K562 (cell line): Measurements from ENCODE around the gene PLEKHF1. TPM values are rescaled to one million over a fixed set of nuclear protein-coding genes. Genes with fewer than 3 reads are reported as not detected.

Experiments used
- ASH1L ChIP-seq: fragments of 450-650 bp; IDR thresholded peaks from 2 replicates; pipeline ENCODE4 v1.6.1; 2018; ENCODE audit warnings: borderline replicate concordance, mild to moderate bottlenecking, low read depth; ENCODE audit not compliant: partially characterized antibody
- BRD4 ChIP-seq: fragments of 200-600 bp; sonication (generic); IDR thresholded peaks from 2 replicates; pipeline ENCODE4 v1.6.1; 2017; ENCODE audit warnings: inconsistent platforms
- KDM2B ChIP-seq: fragments of 250-450 bp; sonication (Bioruptor Pico); IDR thresholded peaks from 2 replicates; pipeline ENCODE4 v1.8.0; 2021; ENCODE audit warnings: mild to moderate bottlenecking, moderate library complexity
- SLC30A9 ChIP-seq: fragments of 250-450 bp; sonication (Bioruptor Pico); IDR thresholded peaks from 2 replicates; pipeline ENCODE4 v1.8.0; 2022; ENCODE audit warnings: mild to moderate bottlenecking, moderate library complexity
- ZNF143 ChIP-seq: sonication (generic); formaldehyde crosslinking; IDR thresholded peaks from 2 replicates; pipeline ENCODE4 v1.9.0; 2022; ENCODE audit warnings: mild to moderate bottlenecking, missing genetic modification reagents
- polyA plus RNA-seq, 8 experiments: library from polyadenylated mRNA; depleted of rRNA in 4 of 8; stranded (reverse) in 5 of 8; unstranded in 3 of 8; fragments of >200 nt; fragmentation: Nextera tagmentation in 2 of 8; fragmentation: Illumina TruSeq in 1 of 8; extraction: Ambion mirVana in 2 of 8; extraction: Trizol in 1 of 8; gene quantifications; 2 replicates each; pipeline versions ENCODE4 v1.2.1 to v1.2.3, GENCODE V29; 2011 to 2014; ENCODE audit warnings: inconsistent platforms in 1 of 8, missing spikeins in 1 of 8
- total RNA-seq, 7 experiments: library from RNA; depleted of rRNA in 6 of 7; stranded (reverse); fragments of >200 nt in 6 of 7; fragmentation: Illumina TruSeq in 2 of 7; extraction: Trizol in 2 of 7; gene quantifications; 2 replicates each; pipeline versions ENCODE4 v1.2.1 to v1.2.3, GENCODE V29; 2011 to 2021; ENCODE audit warnings: low replicate concordance in 1 of 7
- TF ChIP-seq, protein P1 (sequence below), 2 experiments: fragments of 250-450 bp in 1 of 2; fragments of 450-650 bp in 1 of 2; sonication (Bioruptor Pico) in 1 of 2; IDR thresholded peaks; 2 replicates each; pipeline versions ENCODE4 v1.6.1 to v1.8.0; 2016 to 2021; ENCODE audit warnings: mild to moderate bottlenecking in 2 of 2, moderate library complexity in 2 of 2, missing compliant biosample characterization in 1 of 2, missing genetic modification characterization in 1 of 2
- TF ChIP-seq, protein P2 (sequence below): fragments of 450-650 bp; IDR thresholded peaks from 2 replicates; pipeline ENCODE4 v1.6.1; 2016; ENCODE audit warnings: low read depth
- TF ChIP-seq, protein P3 (sequence below), 3 experiments: IDR thresholded peaks in 2 of 3; conservative IDR thresholded peaks in 1 of 3; 2 replicates each; pipeline ENCODE4 v1.5.1; 2011 to 2012; ENCODE audit warnings: low read length in 3 of 3, mild to moderate bottlenecking in 3 of 3, control low read depth in 2 of 3, improper control_type of control experiment in 1 of 3, inconsistent platforms in 1 of 3, low read depth in 1 of 3, mixed read lengths in 1 of 3, moderate library complexity in 1 of 3; ENCODE audit not compliant: insufficient read depth in 2 of 3
- TF ChIP-seq, protein P4 (sequence below): sonication (generic); formaldehyde crosslinking; IDR thresholded peaks from 2 replicates; pipeline ENCODE4 v1.4.0; 2020; ENCODE audit warnings: mild to moderate bottlenecking, missing genetic modification reagents

The PLEKHF1 gene
- total and polyA plus RNA-seq, 9 of the 15 experiments (the other 6 are each of a cell fraction or from before 2014, with no cell fraction given): 0.07 to 13.4 (median 3.9) TPM; not detected in 1

DNA sequence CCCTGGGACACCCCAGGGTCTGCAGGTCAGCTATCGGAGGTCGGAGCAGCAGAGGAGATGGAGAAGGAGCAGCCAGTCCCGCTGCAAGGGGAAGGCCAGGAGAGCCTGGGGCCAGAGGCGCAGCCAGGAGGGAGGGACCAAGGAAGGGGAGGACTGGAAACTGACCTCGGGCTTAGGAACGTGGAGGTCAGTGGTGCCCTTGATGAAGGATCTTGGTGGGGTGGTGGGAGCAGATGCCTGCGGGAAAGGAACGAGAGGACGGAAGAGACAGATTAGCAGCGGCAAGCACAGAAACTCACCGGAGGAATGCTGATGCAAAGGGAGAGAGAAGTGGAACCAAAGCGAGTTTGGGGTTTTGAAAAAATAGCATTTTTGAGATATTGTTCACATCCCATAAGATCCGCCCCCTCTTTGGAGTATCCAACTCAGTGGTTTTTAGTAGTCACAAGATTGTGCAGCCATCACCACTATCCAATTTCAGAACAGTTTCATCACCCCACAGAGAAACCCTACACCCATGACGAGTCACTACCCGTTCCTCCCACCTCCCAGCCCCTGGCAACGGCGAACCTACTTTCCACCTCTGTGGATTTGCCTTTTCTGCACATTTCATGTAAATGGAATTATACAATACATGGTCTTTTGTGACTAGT, 22.1 kb downstream of the PLEKHF1 start (continued):
- TF ChIP-seq, protein P1, sequence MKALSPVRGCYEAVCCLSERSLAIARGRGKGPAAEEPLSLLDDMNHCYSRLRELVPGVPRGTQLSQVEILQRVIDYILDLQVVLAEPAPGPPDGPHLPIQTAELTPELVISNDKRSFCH (CRISPR knock-in tag; IDR thresholded peaks at IDR 0.05): no peak
- TF ChIP-seq, protein P1 (tag; IDR thresholded peaks at IDR 0.05): 0 out of 2 replicates have a peak, but pooled peaks have one; percentile 29
- TF ChIP-seq, protein P2, sequence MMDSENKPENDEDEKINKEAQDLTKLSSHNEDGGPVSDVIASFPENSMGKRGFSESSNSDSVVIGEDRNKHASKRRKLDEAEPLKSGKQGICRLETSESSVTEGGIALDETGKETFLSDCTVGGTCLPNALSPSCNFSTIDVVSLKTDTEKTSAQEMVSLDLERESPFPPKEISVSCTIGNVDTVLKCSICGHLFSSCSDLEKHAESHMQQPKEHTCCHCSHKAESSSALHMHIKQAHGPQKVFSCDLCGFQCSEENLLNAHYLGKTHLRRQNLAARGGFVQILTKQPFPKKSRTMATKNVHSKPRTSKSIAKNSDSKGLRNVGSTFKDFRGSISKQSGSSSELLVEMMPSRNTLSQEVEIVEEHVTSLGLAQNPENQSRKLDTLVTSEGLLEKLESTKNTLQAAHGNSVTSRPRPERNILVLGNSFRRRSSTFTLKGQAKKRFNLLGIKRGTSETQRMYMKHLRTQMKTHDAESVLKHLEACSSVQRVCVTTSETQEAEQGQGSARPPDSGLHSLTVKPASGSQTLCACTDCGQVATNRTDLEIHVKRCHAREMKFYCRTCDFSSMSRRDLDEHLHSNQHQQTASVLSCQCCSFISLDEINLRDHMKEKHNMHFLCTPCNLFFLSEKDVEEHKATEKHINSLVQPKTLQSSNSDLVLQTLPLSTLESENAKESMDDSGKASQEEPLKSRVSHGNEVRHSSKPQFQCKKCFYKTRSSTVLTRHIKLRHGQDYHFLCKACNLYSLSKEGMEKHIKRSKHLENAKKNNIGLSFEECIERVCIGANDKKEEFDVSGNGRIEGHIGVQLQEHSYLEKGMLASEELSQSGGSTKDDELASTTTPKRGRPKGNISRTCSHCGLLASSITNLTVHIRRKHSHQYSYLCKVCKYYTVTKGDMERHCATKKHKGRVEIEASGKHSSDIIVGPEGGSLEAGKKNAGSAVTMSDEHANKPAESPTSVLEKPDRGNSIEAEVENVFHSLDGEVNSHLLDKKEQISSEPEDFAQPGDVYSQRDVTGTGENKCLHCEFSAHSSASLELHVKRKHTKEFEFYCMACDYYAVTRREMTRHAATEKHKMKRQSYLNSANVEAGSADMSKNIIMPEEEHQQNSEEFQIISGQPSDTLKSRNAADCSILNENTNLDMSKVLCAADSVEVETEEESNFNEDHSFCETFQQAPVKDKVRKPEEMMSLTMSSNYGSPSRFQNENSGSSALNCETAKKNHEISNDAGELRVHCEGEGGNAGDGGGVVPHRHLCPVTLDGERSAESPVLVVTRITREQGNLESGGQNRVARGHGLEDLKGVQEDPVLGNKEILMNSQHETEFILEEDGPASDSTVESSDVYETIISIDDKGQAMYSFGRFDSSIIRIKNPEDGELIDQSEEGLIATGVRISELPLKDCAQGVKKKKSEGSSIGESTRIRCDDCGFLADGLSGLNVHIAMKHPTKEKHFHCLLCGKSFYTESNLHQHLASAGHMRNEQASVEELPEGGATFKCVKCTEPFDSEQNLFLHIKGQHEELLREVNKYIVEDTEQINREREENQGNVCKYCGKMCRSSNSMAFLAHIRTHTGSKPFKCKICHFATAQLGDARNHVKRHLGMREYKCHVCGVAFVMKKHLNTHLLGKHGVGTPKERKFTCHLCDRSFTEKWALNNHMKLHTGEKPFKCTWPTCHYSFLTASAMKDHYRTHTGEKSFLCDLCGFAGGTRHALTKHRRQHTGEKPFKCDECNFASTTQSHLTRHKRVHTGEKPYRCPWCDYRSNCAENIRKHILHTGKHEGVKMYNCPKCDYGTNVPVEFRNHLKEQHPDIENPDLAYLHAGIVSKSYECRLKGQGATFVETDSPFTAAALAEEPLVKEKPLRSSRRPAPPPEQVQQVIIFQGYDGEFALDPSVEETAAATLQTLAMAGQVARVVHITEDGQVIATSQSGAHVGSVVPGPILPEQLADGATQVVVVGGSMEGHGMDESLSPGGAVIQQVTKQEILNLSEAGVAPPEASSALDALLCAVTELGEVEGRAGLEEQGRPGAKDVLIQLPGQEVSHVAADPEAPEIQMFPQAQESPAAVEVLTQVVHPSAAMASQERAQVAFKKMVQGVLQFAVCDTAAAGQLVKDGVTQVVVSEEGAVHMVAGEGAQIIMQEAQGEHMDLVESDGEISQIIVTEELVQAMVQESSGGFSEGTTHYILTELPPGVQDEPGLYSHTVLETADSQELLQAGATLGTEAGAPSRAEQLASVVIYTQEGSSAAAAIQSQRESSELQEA: no peak
- TF ChIP-seq, protein P3, sequence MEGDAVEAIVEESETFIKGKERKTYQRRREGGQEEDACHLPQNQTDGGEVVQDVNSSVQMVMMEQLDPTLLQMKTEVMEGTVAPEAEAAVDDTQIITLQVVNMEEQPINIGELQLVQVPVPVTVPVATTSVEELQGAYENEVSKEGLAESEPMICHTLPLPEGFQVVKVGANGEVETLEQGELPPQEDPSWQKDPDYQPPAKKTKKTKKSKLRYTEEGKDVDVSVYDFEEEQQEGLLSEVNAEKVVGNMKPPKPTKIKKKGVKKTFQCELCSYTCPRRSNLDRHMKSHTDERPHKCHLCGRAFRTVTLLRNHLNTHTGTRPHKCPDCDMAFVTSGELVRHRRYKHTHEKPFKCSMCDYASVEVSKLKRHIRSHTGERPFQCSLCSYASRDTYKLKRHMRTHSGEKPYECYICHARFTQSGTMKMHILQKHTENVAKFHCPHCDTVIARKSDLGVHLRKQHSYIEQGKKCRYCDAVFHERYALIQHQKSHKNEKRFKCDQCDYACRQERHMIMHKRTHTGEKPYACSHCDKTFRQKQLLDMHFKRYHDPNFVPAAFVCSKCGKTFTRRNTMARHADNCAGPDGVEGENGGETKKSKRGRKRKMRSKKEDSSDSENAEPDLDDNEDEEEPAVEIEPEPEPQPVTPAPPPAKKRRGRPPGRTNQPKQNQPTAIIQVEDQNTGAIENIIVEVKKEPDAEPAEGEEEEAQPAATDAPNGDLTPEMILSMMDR (IDR thresholded peaks at IDR 0.05 in 2 of 3, conservative IDR thresholded peaks at IDR 0.05 in 1 of 3; ENCODE audit: insufficient read depth in 2 of 3, low read depth in 1 of 3, low read length in 3 of 3): no peak
- TF ChIP-seq BRD4: no peak; the same call in 1 of the 2 replicates
- TF ChIP-seq ZNF143 (CRISPR knock-in tag): no peak
- no peak for TF ChIP-seq SLC30A9 (CRISPR knock-in tag)
- no peak for TF ChIP-seq KDM2B (CRISPR knock-in tag)
- TF ChIP-seq ASH1L: no peak
- TF ChIP-seq, protein P4, sequence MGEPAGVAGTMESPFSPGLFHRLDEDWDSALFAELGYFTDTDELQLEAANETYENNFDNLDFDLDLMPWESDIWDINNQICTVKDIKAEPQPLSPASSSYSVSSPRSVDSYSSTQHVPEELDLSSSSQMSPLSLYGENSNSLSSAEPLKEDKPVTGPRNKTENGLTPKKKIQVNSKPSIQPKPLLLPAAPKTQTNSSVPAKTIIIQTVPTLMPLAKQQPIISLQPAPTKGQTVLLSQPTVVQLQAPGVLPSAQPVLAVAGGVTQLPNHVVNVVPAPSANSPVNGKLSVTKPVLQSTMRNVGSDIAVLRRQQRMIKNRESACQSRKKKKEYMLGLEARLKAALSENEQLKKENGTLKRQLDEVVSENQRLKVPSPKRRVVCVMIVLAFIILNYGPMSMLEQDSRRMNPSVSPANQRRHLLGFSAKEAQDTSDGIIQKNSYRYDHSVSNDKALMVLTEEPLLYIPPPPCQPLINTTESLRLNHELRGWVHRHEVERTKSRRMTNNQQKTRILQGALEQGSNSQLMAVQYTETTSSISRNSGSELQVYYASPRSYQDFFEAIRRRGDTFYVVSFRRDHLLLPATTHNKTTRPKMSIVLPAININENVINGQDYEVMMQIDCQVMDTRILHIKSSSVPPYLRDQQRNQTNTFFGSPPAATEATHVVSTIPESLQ: no peak
